GM21367 (cell line): Measurements from ENCODE around the gene KANSL2.
"Not testable (repeated sequence)": the region's sequence is repeated elsewhere in the genome, so short reads cannot be mapped to it uniquely, and the experiment has no call there.

ENCODE experiments used
- ATAC-seq: cut with Tn5 transposase; IDR thresholded peaks from one replicate; pipeline ENCODE4 v1.9.1; 2021; ENCODE audit not compliant: unreplicated experiment

Gene KANSL2

GRCh38 chr12:48686037-48686595, 4.1 kb upstream of the KANSL2 start:
- ATAC-seq, result no peak

- no peak for ATAC-seq
Measured at GRCh38 chr12:48683534-48683933, 1.5 kb upstream of the KANSL2 start.

DNA sequence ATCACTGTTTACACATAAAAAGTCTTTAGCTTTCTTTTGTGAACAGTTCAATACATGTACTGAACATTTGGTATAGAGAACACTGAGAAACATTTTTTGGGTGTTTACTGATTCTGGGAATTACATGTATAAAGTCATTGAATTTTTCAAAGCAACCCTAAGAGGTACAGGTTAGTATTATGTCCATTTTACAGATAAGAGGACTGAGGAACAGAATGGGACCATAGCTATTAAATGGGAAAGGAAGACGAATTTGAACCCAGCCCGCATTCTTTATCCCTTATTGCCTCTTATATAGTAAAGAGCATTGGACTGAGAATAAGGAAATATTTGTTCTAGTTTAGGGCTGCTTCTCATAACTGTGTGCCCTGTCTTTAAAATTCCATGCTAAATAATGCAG, 889 bp upstream of the KANSL2 start:
- no peak for ATAC-seq

DNA sequence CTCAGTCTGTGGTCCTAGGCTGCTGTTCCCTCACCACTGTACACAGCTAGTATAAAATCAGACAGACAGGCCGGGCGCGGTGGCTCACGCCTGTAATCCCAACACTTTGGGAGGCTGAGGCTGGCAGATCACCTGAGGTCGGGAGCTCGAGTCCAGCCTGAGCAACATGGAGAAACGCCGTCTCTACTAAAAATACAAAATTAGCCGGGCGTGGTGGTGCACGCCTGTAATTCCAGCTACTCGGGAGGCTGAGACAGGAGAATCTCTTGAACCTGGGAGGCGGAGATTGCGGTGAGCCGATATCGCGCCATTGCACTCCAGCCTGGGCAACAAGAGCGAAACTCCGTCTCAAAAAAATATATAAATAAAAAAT, 481 bp upstream of the KANSL2 start:
- ATAC-seq, result not testable (repeated sequence)

GRCh38 chr12:48681399-48681709, 684 bp downstream of the KANSL2 start:
- no peak for ATAC-seq

DNA sequence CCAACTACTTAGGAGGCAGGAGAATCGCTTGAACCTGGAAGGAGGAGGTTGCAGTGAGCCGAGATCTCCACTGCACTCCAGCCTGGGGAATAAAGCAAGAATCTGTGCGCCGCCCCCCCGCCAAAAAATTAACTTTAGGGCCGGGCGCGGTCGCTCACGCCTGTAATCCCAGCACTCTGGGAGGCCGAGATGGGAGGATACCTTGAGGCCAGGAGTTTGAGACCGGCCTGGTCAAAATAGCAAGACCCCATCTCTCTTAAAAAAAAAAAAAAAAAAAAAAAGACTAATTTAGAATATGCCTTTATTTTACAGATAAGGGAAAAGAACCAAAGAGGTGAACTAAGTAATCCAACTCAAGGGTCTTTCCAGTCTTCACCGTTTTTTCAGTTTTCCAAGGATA, 1.2 kb downstream of the KANSL2 start:
- ATAC-seq, result no peak

GRCh38 chr12:48678551-48679185, 3.4 kb downstream of the KANSL2 start:
- ATAC-seq, result no peak

GRCh38 chr12:48671231-48671856, 10.7 kb downstream of the KANSL2 start:
- no peak for ATAC-seq

DNA sequence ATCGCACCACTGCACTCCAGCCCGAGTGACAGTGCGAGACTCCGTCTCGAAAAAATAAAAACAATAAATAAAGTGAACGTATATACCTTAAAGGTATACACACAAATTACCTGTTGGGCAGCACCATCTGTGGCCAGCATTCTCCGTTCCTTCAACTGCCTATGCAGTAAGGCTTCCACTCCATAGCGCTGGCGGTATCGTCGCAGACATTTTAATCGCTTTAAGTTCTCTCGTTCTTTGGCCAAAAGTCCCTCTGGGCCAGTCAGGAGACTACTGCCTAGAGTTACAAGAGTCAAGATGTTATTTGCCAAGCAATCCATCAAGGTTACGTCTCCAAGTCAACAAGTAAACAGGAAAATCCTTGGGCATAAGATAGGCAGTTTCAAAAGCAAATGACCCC, 13.0 kb downstream of the KANSL2 start:
- no peak for ATAC-seq

DNA sequence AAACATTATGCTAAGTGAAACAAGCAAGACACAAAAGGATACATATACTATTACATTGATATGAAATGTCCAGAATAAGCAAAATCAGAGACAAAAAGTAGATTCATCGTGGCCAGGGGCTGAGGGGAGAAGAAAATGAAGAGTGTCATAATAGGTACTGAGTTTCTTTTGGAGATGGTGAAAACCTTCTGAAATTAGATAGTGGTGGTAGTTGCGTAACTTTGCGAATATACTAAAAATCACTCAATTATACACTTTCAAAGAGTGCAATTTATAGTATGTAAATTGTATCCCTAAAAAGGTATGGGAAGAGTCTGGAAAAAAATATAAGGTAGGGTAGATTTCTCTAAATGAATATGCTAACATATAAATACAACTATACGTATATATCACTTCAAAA, 22.2 kb downstream of the KANSL2 start:
- ATAC-seq, result no peak

- no peak for ATAC-seq
Measured at GRCh38 chr12:48651681-48652080, 30.4 kb downstream of the KANSL2 start.

GRCh38 chr12:48645354-48645753, 36.7 kb downstream of the KANSL2 start:
- not testable (repeated sequence) for ATAC-seq

- ATAC-seq, result no peak
Measured at GRCh38 chr12:48643011-48643410, 39.0 kb downstream of the KANSL2 start.

DNA sequence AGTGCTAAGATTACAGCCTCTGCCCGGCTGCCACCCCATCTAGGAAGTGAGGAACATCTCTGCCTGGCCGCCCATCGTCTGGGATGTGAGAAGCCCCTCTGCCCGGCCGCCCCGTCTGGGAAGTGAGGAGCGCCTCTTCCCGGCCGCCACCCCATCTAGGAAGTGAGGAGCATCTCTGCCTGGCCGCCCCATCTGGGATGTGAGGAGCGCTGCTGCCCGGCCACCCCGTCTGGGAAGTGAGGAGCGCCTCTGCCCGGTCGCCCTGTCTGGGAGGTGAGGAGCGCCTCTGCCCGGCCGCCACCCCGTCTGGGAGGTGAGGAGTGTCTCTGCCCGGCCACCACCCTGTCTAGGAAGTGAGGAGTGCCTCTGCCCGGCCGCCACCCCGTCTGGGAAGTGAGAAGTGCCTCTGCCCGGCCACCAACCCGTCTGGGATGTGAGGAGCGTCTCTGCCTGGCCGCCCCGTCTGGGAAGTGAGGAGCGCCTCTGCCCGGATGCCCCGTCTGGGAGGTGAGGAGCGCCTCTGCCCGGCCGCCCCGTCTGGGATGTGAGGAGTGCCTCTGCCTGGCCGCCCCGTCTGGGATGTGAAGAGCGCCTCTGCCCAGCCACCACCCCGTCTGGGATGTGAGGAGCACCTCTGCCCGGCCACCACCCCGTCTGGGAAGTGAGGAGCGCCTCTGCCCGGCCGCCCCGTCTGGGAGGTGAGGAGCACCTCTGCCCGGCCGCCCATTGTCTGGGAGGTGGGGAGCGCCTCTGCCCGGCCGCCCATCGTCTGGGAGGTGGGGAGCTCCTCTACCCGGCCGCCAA, 40.1 kb downstream of the KANSL2 start:
- not testable (repeated sequence) for ATAC-seq

GRCh38 chr12:48640854-48641253, 41.2 kb downstream of the KANSL2 start:
- ATAC-seq, result no peak

- no peak for ATAC-seq
Measured at GRCh38 chr12:48640428-48640827, 41.6 kb downstream of the KANSL2 start.

- no peak for ATAC-seq
Measured at GRCh38 chr12:48631071-48631470, 51.0 kb downstream of the KANSL2 start.

DNA sequence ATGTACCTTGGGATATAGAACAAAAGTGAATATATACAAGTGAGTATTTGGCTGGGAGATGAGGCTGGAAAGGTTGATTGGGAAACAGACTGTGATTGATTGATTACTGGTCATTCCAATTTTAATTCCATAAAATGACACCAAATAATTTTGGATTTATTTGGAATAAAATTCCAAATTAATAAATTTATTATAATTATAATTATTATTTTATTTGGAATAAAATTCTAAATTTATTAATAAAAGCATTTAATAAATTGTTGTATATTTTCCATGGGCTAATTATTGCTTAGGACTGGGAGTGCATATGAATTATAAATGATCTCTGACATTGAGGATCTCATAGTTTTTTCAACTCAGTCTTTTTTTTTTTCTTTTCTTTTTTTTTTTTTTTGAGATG, 51.7 kb downstream of the KANSL2 start:
- no peak for ATAC-seq

GRCh38 chr12:48629541-48629940, 52.5 kb downstream of the KANSL2 start:
- ATAC-seq, result no peak

DNA sequence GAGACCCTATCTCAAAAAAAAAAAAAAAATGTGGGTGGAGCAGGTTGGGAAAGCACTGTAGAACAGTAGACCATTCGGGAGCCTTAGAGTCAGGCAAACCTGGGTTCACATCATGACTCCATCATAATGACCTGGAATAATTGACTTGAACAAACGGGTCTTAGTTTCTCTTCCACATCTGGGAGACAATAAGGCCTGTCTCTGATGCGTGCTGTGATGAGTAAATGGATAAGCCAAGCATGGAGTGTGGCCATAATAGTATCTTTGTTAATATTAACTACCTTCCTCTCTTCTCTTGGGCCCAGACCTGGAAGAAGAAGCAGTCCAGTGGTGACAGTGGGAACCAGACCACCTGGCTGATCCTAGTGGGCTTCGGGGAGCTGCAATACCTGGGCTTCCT, 54.5 kb downstream of the KANSL2 start:
- no peak for ATAC-seq

DNA sequence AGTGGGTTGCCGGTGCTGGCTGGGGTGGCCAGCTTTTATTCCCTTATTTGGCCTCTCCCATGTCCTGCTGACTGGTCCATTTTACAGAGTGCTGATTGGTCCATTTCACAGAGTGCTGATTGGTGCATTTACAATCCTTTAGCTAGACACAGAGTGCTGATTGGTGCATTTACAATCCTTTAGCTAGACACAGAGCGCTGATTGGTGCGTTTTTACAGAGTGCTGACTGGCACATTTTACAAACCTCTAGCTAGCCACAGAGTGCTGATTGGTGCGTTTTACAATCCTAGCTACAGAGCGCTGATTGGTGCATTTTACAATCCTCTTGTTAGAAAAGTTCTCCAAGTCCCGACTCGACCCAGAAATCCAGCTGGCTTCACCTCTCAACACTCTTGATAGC, 59.0 kb downstream of the KANSL2 start:
- ATAC-seq, result not testable (repeated sequence)

- ATAC-seq, result no peak
Measured at GRCh38 chr12:48618541-48618940, 63.5 kb downstream of the KANSL2 start.
